Endothelial cell of umbilical vein (primary cell): Measurements from ENCODE around the gene ARHGAP42. TPM values are rescaled to one million over a fixed set of nuclear protein-coding genes. Genes with fewer than 3 reads are reported as not detected.

ENCODE experiments used
- BruUV-seq: library from RNA; stranded (reverse); fragments of 400-500 nt; replicated peaks from 2 replicates; lab custom pipeline; 2021; lab: Mats Ljungman, UMichigan
- CTCF ChIA-PET: fragments of 300-600, 350-600 bp; sonication (Branson Sonifier 250); formaldehyde crosslinking; loops from one replicate; lab custom pipeline; 2021; ENCODE audit warnings: antibody characterized with exemption, inconsistent platforms; lab: Charles Lee
- POLR2A ChIA-PET: fragments of 300-600, 350-600 bp; sonication (Branson Sonifier 250); formaldehyde crosslinking; loops from one replicate; lab custom pipeline; 2021; ENCODE audit warnings: antibody characterized with exemption, inconsistent platforms; lab: Charles Lee
- DNase-seq: peaks from one replicate; pipeline ENCODE4 v3.0.0-alpha.2; 2011; ENCODE audit warnings: low read depth, low spot score
- FAIRE-seq: peaks from 2 replicates; lab custom pipeline; 2011; peaks lifted over from hg19 to GRCh38; lab: Jason Lieb, UNC
- H2AFZ ChIP-seq: 2 replicates; pipeline ENCODE4 v1.6.0; 2012; ENCODE audit warnings: low read depth, low read length, control low read depth, inconsistent platforms
- H3K27ac ChIP-seq: 2 replicates; pipeline ENCODE4 v1.5.1; 2011; ENCODE audit warnings: low read depth, mild to moderate bottlenecking, control low read depth, low read length, moderate library complexity; ENCODE audit not compliant: insufficient read depth
- H3K27me3 ChIP-seq, 2 experiments: 2 replicates each; pipeline versions ENCODE4 v1.6.0 to v1.6.1; 2011; ENCODE audit warnings: low read length in 2 of 2, mixed read lengths in 1 of 2; ENCODE audit not compliant: control insufficient read depth in 2 of 2, insufficient read depth in 2 of 2
- H3K36me3 ChIP-seq, 2 experiments: 2 replicates in 1 of 2; 3 replicates in 1 of 2; pipeline ENCODE4 v1.5.1; 2011; ENCODE audit warnings: low read length in 2 of 2, mild to moderate bottlenecking in 1 of 2, moderate library complexity in 1 of 2; ENCODE audit not compliant: control insufficient read depth in 2 of 2, insufficient read depth in 2 of 2; ENCODE audit errors: extremely low read depth in 1 of 2
- H3K4me1 ChIP-seq: 3 replicates; pipeline ENCODE4 v1.5.1; 2011; ENCODE audit warnings: mild to moderate bottlenecking, low read length; ENCODE audit not compliant: control insufficient read depth, insufficient read depth; ENCODE audit errors: extremely low read depth
- H3K4me2 ChIP-seq: 2 replicates; pipeline ENCODE4 v1.6.1; 2011; ENCODE audit warnings: low read length, control low read depth, mixed read lengths; ENCODE audit not compliant: insufficient read depth
- H3K4me3 ChIP-seq, 3 experiments: fragments of 200-600 bp in 1 of 3; sonication (generic), shearing (Covaris generic) in 1 of 3; replicated peaks in 1 of 3; 2 replicates each; pipeline ENCODE4 v1.5.1; 2011 to 2016; ENCODE audit warnings: control low read depth in 3 of 3, low read length in 3 of 3, mild to moderate bottlenecking in 2 of 3, inconsistent platforms in 1 of 3, low read depth in 1 of 3, moderate library complexity in 1 of 3; ENCODE audit not compliant: insufficient read depth in 1 of 3
- H3K79me2 ChIP-seq: 2 replicates; pipeline ENCODE4 v1.6.0; 2012; ENCODE audit warnings: low read length, inconsistent platforms; ENCODE audit not compliant: control insufficient read depth, insufficient read depth
- H3K9ac ChIP-seq: replicated peaks from 2 replicates; pipeline ENCODE3; 2011; ENCODE audit warnings: low read length, control low read depth; ENCODE audit not compliant: insufficient read depth; ENCODE audit errors: extremely low read depth
- H3K9me1 ChIP-seq: replicated peaks from 3 replicates; pipeline ENCODE4 v1.6.0; 2011; ENCODE audit warnings: mild to moderate bottlenecking, low read length; ENCODE audit not compliant: control insufficient read depth, insufficient read depth; ENCODE audit errors: extremely low read depth
- H3K9me3 ChIP-seq: replicated peaks from 2 replicates; pipeline ENCODE4 v1.5.1; 2012; ENCODE audit warnings: low read length, inconsistent platforms; ENCODE audit not compliant: control insufficient read depth, insufficient read depth
- H4K20me1 ChIP-seq: replicated peaks from 2 replicates; pipeline ENCODE3; 2011; ENCODE audit warnings: mild to moderate bottlenecking, low read length; ENCODE audit not compliant: control insufficient read depth, insufficient read depth; ENCODE audit errors: extremely low read depth
- CTCF ChIP-seq, 2 donors: IDR thresholded peaks; 1 replicate in 1 of 2; 2 replicates in 1 of 2; pipeline ENCODE4 v1.5.1; 2011; ENCODE audit warnings: low read length in 2 of 2, mild to moderate bottlenecking in 2 of 2, moderate library complexity in 2 of 2, control low read depth in 1 of 2, inconsistent platforms in 1 of 2, low read depth in 1 of 2; ENCODE audit not compliant: insufficient read depth in 1 of 2; ENCODE audit errors: extremely low read depth in 1 of 2
- FOS ChIP-seq: IDR thresholded peaks from 2 replicates; pipeline ENCODE4 v1.6.1; 2011; ENCODE audit warnings: mild to moderate bottlenecking, low read length, moderate library complexity, borderline replicate concordance; ENCODE audit not compliant: insufficient read depth
- GATA2 ChIP-seq: IDR thresholded peaks from 2 replicates; pipeline ENCODE4 v1.7.0; 2011; ENCODE audit warnings: low read depth, mild to moderate bottlenecking, moderate library complexity, mixed read lengths, low read length; ENCODE audit not compliant: insufficient read length, insufficient read depth
- JUN ChIP-seq: IDR thresholded peaks from 2 replicates; pipeline ENCODE4 v1.6.1; 2011; ENCODE audit warnings: borderline replicate concordance, low read depth; ENCODE audit not compliant: insufficient read length, insufficient read depth
- POLR2A ChIP-seq: IDR thresholded peaks from 2 replicates; pipeline ENCODE4 v1.6.1; 2012; ENCODE audit warnings: low read depth, mild to moderate bottlenecking, control low read depth, low read length
- POLR2AphosphoS5 ChIP-seq: IDR thresholded peaks from 2 replicates; pipeline ENCODE4 v1.6.1; 2012; ENCODE audit warnings: low read depth, mild to moderate bottlenecking, control low read depth, low read length, moderate library complexity; ENCODE audit not compliant: insufficient read depth
- dilution Hi-C: fragments of 300-500 bp; cut with MboI; formaldehyde crosslinking; loops from one replicate; pipeline ENCODE4 v1.15.0; 2019; ENCODE audit warnings: low sequenced_read_pairs; ENCODE audit not compliant: extremely low pct_ligation_motif_present
- intact Hi-C: fragments of 100-400 bp; cut with micrococcal nuclease; formaldehyde crosslinking; loops from one replicate; pipeline ENCODE4 v1.10.0; 2022
- polyA plus RNA-seq, 4 experiments: library from polyadenylated mRNA; depleted of rRNA in 3 of 4; stranded (reverse) in 3 of 4; unstranded in 1 of 4; fragments of >200 nt; gene quantifications; 2 replicates each; pipeline versions ENCODE4 v1.2.1 to v1.2.3, GENCODE V29; 2011 to 2012; ENCODE audit warnings: missing spikeins in 1 of 4
- total RNA-seq: library from RNA; stranded (reverse); gene quantifications from 2 replicates; pipeline ENCODE4 v1.2.3, GENCODE V29; 2021

ARHGAP42 gene
- total and polyA plus RNA-seq, 2 donors (not counting 3 experiments of a cell fraction or from before 2014, with no cell fraction given), result 1.8 to 2.4 TPM

DNA sequence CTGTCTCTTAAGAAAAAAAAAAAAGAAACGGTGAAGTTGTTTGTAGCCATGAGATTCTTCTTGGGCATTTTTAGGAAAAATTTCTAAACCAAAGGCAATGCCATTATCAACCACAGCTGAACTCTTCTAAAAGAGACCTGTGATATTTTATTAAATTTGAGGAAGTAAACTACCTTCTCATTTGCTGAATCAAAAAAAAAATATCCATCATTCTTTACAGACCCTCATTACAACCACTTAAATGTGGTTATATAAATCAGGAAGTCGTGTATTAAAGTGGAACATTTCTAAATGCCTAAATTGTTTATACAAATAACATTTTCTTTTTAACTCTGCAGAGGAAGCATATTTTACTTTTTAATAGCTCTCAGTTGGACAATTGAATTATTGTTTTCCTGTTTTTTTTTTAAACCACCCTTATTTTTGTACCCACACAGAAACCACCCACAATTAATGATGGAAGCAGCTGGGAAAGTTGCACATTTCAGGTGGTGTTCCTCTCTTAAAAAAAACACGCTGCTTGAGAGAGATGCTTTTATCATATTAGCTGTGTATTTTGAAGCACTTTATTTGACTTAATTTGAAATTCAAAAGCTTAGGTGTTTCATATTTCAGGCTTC is 91.2 kb downstream of the ARHGAP42 start:
- Histone ChIP-seq H2AFZ (no peak overlapping the region), H3K36me3 (no peaks in the 10 kb centered on the region), H3K9me3 (no peaks in the 10 kb centered on the region), H3K27me3 (no peaks in the 10 kb centered on the region), H3K4me3 (no peak overlapping the region), H3K79me2 (no peaks in the 10 kb centered on the region), H3K9ac (no peak overlapping the region), H4K20me1 (no peaks in the 10 kb centered on the region), H3K4me1 (no peaks in the 10 kb centered on the region), H3K9me1 (no peaks in the 10 kb centered on the region), H3K4me2 (no peak overlapping the region), H3K27ac (no peak overlapping the region)
- DNase-seq (no peak), FAIRE-seq (no peak)
- ChIA-PET CTCF (interaction anchor here (1.3 kb wide), 1 partner anchor 80 kb away, joined by 4 read pairs; no protein-coding TSS in a partner anchor), POLR2A (no interaction called here)
- dilution Hi-C loops, result no loop called here
- no TSS peak for BruUV-seq
- TF ChIP-seq POLR2AphosphoS5 (no peak), CTCF (IDR thresholded peaks at IDR 0.05; ENCODE audit: extremely low read depth in 1 of 2, insufficient read depth in 1 of 2, low read depth in 1 of 2, low read length in 2 of 2) (no peak), FOS (no peak), JUN (no peak), POLR2A (no peak), GATA2 (no peak)
- intact Hi-C loops, result no loop called here
